ENCODE measurements around the gene BPIFA1.

BPIFA1 gene

DNA sequence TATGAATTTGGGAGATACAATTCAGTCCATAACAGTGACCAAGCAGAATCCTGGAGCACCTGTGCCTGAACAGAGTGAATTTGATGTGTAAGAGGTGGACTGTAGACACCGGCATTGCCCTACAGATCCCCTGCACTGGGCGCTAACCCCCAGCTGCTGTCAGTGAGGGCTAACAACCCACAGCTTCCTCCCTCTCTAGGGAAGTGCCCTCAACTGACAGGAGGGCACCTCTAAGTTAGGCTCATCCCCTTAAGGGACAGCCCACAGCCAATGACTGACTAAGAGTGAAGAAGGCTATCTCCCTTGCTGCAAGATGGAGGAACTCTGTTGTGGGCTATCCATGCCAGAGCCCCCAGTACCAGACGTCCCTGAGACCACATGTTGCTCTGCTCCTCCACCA lies 31.9 kb downstream of the BPIFA1 start:
- Histone ChIP-seq H3K27me3 (ENCODE audit: control insufficient read depth, insufficient read depth, low read length) (no peaks in the 10 kb centered on the region), H3K9me3 (ENCODE audit: control insufficient read depth, insufficient read depth, low read length) (no peaks in the 10 kb centered on the region), H3K9ac (ENCODE audit: low read depth, low read length) (no peak overlapping the region), H3K4me3 (ENCODE audit: low read depth, low read length) (no peak overlapping the region), H3K36me3 (ENCODE audit: control insufficient read depth, insufficient read depth, low read length) (no peaks in the 10 kb centered on the region), H3K4me1 (ENCODE audit: control insufficient read depth, insufficient read depth, low read length) (no peaks in the 10 kb centered on the region)

- H3K4me3 ChIP-seq (ENCODE audit: low read depth, low read length), result no peak overlapping the region
- H3K9me3 ChIP-seq (ENCODE audit: control insufficient read depth, insufficient read depth, low read length), result no peaks in the 10 kb centered on the region
- no peaks in the 10 kb centered on the region for H3K36me3 ChIP-seq (ENCODE audit: control insufficient read depth, insufficient read depth, low read length)
- H3K9ac ChIP-seq (ENCODE audit: low read depth, low read length), result no peak overlapping the region
- no peaks in the 10 kb centered on the region for H3K4me1 ChIP-seq (ENCODE audit: control insufficient read depth, insufficient read depth, low read length)
- H3K27me3 ChIP-seq (ENCODE audit: control insufficient read depth, insufficient read depth, low read length), result no peaks in the 10 kb centered on the region
Observed at GRCh38 chr20:33272155-33272873, 36.5 kb downstream of the BPIFA1 start.

DNA sequence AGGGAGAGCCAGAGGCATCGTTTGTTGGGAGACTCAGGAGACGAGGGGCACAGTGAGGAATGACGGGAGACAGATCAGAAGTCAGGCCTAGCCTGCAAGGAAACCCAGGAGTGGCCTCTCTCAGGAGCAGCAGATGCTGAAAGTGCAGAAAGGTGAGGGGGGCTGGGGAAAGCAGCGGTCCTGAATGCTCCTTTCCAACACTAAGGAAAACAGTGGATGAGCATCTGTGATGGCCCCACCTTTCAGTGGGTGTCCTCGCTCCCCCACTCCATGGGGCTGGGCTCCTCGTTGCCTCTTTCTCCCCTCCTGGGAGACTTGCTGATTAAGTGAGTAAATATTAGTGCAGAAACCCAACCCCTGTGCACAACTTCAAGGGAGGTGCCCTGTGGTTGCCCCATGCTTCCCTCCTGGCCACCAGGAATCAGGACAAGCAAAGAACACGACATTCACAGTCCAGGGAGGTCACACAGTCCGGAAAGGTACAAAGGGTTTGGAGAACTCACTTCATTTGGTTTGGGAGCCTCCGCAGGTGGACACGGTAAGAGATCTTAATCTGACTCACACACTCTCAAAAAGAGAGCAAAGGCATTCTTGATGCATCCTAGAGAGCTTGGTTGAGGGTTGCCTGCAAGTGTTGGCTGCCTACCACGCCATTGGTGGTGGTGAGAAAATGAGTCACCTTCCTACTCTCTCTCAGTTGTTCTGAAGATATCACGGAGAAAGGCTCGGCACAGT lies 37.5 kb downstream of the BPIFA1 start:
- no peaks in the 10 kb centered on the region for H3K27me3 ChIP-seq (ENCODE audit: control insufficient read depth, insufficient read depth, low read length)
- no peak overlapping the region for H3K9ac ChIP-seq (ENCODE audit: low read depth, low read length)
- H3K9me3 ChIP-seq (ENCODE audit: control insufficient read depth, insufficient read depth, low read length), result no peaks in the 10 kb centered on the region
- H3K4me3 ChIP-seq (ENCODE audit: low read depth, low read length), result no peak overlapping the region
- H3K36me3 ChIP-seq (ENCODE audit: control insufficient read depth, insufficient read depth, low read length), result no peaks in the 10 kb centered on the region
- peaks cover 4% of the 10 kb centered on the region for H3K4me1 ChIP-seq (ENCODE audit: control insufficient read depth, insufficient read depth, low read length)

DNA sequence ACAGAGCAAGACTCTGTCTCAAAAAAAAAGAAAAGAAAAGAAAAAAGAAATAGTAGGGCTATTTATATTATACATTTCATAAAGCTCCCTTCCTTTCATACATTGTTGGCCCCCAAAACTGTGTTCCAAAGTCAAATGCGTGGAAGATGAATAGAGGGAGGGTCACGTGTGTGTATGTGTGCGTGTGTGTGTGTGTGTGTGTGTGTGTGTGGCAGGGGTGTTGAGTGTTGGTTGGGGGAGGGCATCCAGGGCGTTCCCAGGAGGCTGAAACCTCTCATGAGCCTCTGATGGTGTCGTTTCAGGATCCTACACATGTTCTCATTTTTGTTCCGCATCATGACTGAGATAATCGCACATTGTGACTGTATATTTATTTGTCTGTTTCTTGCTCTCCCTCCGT lies 39.4 kb downstream of the BPIFA1 start:
- H3K9ac ChIP-seq (ENCODE audit: low read depth, low read length), result no peak overlapping the region
- H3K4me3 ChIP-seq (ENCODE audit: low read depth, low read length), result no peak overlapping the region
- no peaks in the 10 kb centered on the region for H3K27me3 ChIP-seq (ENCODE audit: control insufficient read depth, insufficient read depth, low read length)
- no peaks in the 10 kb centered on the region for H3K9me3 ChIP-seq (ENCODE audit: control insufficient read depth, insufficient read depth, low read length)
- no peaks in the 10 kb centered on the region for H3K36me3 ChIP-seq (ENCODE audit: control insufficient read depth, insufficient read depth, low read length)
- H3K4me1 ChIP-seq (ENCODE audit: control insufficient read depth, insufficient read depth, low read length), result peaks cover 4% of the 10 kb centered on the region

- Histone ChIP-seq H3K4me3 (ENCODE audit: low read depth, low read length) (no peak overlapping the region), H3K36me3 (ENCODE audit: control insufficient read depth, insufficient read depth, low read length) (no peaks in the 10 kb centered on the region), H3K27me3 (ENCODE audit: control insufficient read depth, insufficient read depth, low read length) (no peaks in the 10 kb centered on the region), H3K9me3 (ENCODE audit: control insufficient read depth, insufficient read depth, low read length) (no peaks in the 10 kb centered on the region), H3K4me1 (ENCODE audit: control insufficient read depth, insufficient read depth, low read length) (peaks cover 4% of the 10 kb centered on the region), H3K9ac (ENCODE audit: low read depth, low read length) (no peak overlapping the region)
Observed at GRCh38 chr20:33275871-33276270, 40.1 kb downstream of the BPIFA1 start.

GRCh38 chr20:33276303-33277113 lies 40.7 kb downstream of the BPIFA1 start:
- no peak overlapping the region for H3K4me3 ChIP-seq (ENCODE audit: low read depth, low read length)
- H3K36me3 ChIP-seq (ENCODE audit: control insufficient read depth, insufficient read depth, low read length), result no peaks in the 10 kb centered on the region
- H3K9ac ChIP-seq (ENCODE audit: low read depth, low read length), result no peak overlapping the region
- H3K9me3 ChIP-seq (ENCODE audit: control insufficient read depth, insufficient read depth, low read length), result no peaks in the 10 kb centered on the region
- H3K4me1 ChIP-seq (ENCODE audit: control insufficient read depth, insufficient read depth, low read length), result peaks cover 4% of the 10 kb centered on the region
- H3K27me3 ChIP-seq (ENCODE audit: control insufficient read depth, insufficient read depth, low read length), result no peaks in the 10 kb centered on the region

DNA sequence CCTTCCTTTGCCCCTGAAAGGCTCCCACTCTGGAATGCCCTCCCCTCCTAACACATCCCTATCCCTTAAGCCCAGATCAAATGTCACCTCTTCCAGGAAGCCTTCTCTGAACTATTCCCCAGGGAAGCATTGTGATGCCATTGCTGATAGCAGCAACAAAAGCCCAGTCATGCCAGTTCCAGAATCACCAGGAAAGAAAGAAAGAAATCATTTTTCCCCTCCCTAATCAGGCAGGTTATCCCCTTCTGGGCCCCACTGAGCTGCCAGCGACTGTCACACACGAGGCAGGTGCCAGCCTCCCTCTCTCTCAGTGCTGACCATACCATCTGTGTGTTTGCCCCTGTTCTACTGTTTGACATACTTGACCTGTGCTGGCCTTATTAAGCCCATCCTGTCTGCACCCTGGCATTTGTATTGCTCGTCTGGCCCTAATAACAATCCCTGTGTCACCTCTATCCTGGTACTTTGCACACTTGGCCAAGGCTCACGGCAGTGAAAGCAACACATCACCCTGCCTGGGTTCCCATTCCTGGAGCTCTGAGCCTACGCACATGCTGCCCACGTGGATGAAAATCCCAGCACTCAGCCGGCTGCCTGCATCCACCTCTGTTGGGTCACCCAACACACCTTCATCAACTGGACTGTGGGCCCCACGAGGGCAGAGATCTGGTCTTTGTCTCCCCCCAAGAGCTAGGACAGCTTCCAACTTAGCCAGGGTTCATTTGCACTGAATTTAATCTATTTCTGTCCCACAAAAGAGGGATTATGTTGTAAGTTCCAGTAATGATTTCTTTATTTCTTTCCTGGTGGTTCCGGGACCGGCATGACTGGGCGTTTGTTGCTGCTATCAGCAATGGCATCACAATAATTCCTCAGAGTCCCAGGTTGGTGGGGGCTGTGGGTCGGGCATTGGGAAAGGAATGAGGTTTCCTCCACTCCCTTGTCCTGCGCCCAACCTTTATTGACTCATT lies 42.0 kb downstream of the BPIFA1 start:
- Histone ChIP-seq H3K27me3 (ENCODE audit: control insufficient read depth, insufficient read depth, low read length) (no peaks in the 10 kb centered on the region), H3K4me1 (ENCODE audit: control insufficient read depth, insufficient read depth, low read length) (peaks cover 4% of the 10 kb centered on the region), H3K9me3 (ENCODE audit: control insufficient read depth, insufficient read depth, low read length) (no peaks in the 10 kb centered on the region)

DNA sequence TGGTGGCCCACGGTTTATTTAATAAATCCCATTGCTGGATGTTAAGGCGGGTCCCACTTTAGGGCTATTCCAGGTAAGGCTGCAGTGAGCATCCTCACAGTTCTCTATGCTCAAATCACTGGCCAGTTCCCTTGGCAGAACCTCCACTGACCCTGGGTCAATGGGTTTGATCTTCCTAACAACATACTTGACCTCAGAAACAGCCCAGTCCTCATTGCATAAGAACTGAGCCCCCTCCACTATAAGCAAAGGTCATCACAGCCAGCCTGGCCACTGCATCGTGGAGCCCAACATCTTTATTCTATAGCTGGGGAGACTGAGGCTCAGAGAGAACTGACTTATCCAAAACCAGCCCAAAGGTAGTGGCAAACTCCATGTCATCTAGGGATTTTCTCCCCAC lies 42.9 kb downstream of the BPIFA1 start:
- Histone ChIP-seq H3K9ac (ENCODE audit: low read depth, low read length) (no peak overlapping the region), H3K4me3 (ENCODE audit: low read depth, low read length) (no peak overlapping the region)

More for the DNA sequence above, 42.0 kb downstream of the BPIFA1 start:
- Histone ChIP-seq H3K36me3 (ENCODE audit: control insufficient read depth, insufficient read depth, low read length) (no peaks in the 10 kb centered on the region), H3K9ac (ENCODE audit: low read depth, low read length) (no peak overlapping the region), H3K4me3 (ENCODE audit: low read depth, low read length) (no peak overlapping the region)

DNA sequence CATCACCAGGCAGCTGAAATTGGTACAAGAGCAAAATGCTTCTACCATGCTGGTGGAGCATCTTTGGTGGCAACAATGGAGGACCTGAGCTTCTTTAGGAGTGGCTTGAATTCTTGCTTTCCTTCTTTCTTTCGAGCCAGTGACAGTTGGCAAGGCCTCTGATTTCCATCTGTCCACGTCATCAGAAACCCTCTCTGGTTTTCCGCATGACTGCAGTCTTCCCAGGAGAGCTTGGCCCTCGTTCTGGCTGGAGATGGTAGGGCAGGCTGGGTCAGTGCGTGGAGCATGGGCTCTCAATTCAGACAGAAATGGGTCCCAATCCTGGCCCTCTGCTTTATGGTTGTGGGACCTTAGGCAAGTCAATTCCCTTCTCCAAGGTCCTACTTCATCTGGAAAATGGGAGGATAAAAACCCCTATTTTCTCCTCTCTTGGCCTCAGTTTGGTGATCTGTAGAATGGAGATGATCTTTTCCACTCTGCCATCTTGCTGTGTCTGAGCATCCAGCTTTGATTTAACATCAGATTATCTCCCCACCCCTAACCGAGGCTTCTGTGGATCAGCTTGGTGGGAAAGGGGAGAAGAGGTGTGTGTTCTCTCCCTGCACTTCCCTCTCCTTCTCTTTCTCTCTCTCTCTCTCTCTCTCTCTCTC lies 43.6 kb downstream of the BPIFA1 start:
- no peaks in the 10 kb centered on the region for H3K27me3 ChIP-seq (ENCODE audit: control insufficient read depth, insufficient read depth, low read length)
- no peaks in the 10 kb centered on the region for H3K9me3 ChIP-seq (ENCODE audit: control insufficient read depth, insufficient read depth, low read length)
- peaks cover 4% of the 10 kb centered on the region for H3K4me1 ChIP-seq (ENCODE audit: control insufficient read depth, insufficient read depth, low read length)
- H3K9ac ChIP-seq (ENCODE audit: low read depth, low read length), result no peak overlapping the region
- no peaks in the 10 kb centered on the region for H3K36me3 ChIP-seq (ENCODE audit: control insufficient read depth, insufficient read depth, low read length)
- H3K4me3 ChIP-seq (ENCODE audit: low read depth, low read length), result no peak overlapping the region

More for the DNA sequence above, 42.9 kb downstream of the BPIFA1 start:
- peaks cover 4% of the 10 kb centered on the region for H3K4me1 ChIP-seq (ENCODE audit: control insufficient read depth, insufficient read depth, low read length)
- H3K27me3 ChIP-seq (ENCODE audit: control insufficient read depth, insufficient read depth, low read length), result no peaks in the 10 kb centered on the region
- H3K36me3 ChIP-seq (ENCODE audit: control insufficient read depth, insufficient read depth, low read length), result no peaks in the 10 kb centered on the region
- H3K9me3 ChIP-seq (ENCODE audit: control insufficient read depth, insufficient read depth, low read length), result no peaks in the 10 kb centered on the region

- Histone ChIP-seq H3K27me3 (ENCODE audit: control insufficient read depth, insufficient read depth, low read length) (no peaks in the 10 kb centered on the region), H3K36me3 (ENCODE audit: control insufficient read depth, insufficient read depth, low read length) (no peaks in the 10 kb centered on the region), H3K4me3 (ENCODE audit: low read depth, low read length) (no peak overlapping the region), H3K9me3 (ENCODE audit: control insufficient read depth, insufficient read depth, low read length) (no peaks in the 10 kb centered on the region), H3K9ac (ENCODE audit: low read depth, low read length) (no peak overlapping the region), H3K4me1 (ENCODE audit: control insufficient read depth, insufficient read depth, low read length) (peaks cover 4% of the 10 kb centered on the region)
Observed at GRCh38 chr20:33280000-33280680, 44.3 kb downstream of the BPIFA1 start.
